ENCODE data around the gene LRFN5.

DNA sequence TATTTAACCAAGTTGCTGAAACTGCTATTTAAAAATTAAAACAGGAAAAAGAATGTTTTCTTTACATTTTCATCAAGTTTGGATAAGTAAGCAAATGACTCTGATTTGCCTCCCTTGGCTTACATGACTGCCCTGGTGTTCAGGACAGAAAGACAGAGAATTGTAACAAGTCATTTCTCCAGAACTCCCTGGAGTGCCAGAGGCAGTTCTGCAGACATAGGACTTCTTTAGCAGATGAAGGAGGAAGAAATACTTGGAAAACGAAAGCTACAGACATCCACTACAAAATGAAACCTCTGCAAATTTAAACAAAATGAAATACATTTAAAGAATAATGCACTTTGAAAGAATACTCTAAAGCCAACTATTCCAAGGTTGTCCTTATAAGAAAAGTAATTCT, 253.9 kb downstream of the LRFN5 start:
- TF ChIP-seq PKNOX1 (IDR thresholded peaks at IDR 0.05) (no peak), RBBP5 (conservative IDR thresholded peaks at IDR 0.05) (no peak), BCL11A (IDR thresholded peaks at IDR 0.05; ENCODE audit: low read depth, low read length) (no peak), IRF3 (IDR thresholded peaks at IDR 0.05) (no peak), EP300 (IDR thresholded peaks at IDR 0.05; ENCODE audit: borderline replicate concordance in 1 of 2, control insufficient read depth in 1 of 2, low read depth in 2 of 2, low read length in 2 of 2) (no peak)

Measured in GM12878 (cell line).